Suprapubic skin (tissue), 4 donors: ENCODE data around the gene ZNF22. TPM values are rescaled to one million over a fixed set of nuclear protein-coding genes. Genes with fewer than 3 reads are reported as not detected.

Experiments used
- DNase-seq, 2 donors: peaks; one replicate each; pipeline ENCODE4 v3.0.0-alpha.2; 2019; ENCODE audit warnings: low spot score in 2 of 2
- H3K27ac ChIP-seq: fragments of 200-600 bp; sonication (generic); one replicate; pipeline ENCODE4 v1.5.1; 2019
- H3K27me3 ChIP-seq: fragments of 200-600 bp; sonication (generic); one replicate; pipeline ENCODE4 v1.5.1; 2019
- H3K36me3 ChIP-seq: fragments of 200-600 bp; sonication (generic); one replicate; pipeline ENCODE4 v1.5.1; 2019
- H3K4me1 ChIP-seq: fragments of 200-600 bp; sonication (generic); one replicate; pipeline ENCODE4 v1.5.1; 2019
- H3K4me3 ChIP-seq: fragments of 200-600 bp; sonication (generic); one replicate; pipeline ENCODE4 v1.5.1; 2019; ENCODE audit warnings: mild to moderate bottlenecking
- H3K9me3 ChIP-seq: fragments of 200-600 bp; sonication (generic); one replicate; pipeline ENCODE4 v1.5.1; 2019
- EP300 ChIP-seq: sonication (generic); formaldehyde crosslinking; IDR thresholded peaks from one replicate; pipeline ENCODE4 v1.6.1; 2017; ENCODE audit warnings: antibody characterized with exemption
- POLR2A ChIP-seq, 2 donors: fragments of 450-650 bp; IDR thresholded peaks; one replicate each; pipeline ENCODE4 v1.6.1; 2017; ENCODE audit warnings: antibody characterized with exemption in 2 of 2, mild to moderate bottlenecking in 2 of 2, moderate library complexity in 2 of 2
- POLR2AphosphoS5 ChIP-seq, 3 donors: sonication (generic); formaldehyde crosslinking; IDR thresholded peaks; one replicate each; pipeline ENCODE4 v1.6.1; 2017; ENCODE audit warnings: antibody characterized with exemption in 3 of 3
- WGBS: methylation state at CpG from one replicate; pipeline ENCODE4 v1.1.5; 2018; 5-methylcytosine and 5-hydroxymethylcytosine counted together
- total RNA-seq, 4 donors: library from RNA; depleted of rRNA; stranded (reverse); fragments of >200 nt; gene quantifications; one replicate each; pipeline ENCODE4 v1.1.0, GENCODE V29; 2016
- TF ChIP-seq, protein P1 (sequence below), 2 donors: fragments of 200-600 bp in 1 of 2; fragments of 450-650 bp in 1 of 2; sonication (generic) in 1 of 2; IDR thresholded peaks; one replicate each; pipeline ENCODE4 v1.5.1; 2016 to 2019; ENCODE audit warnings: antibody characterized with exemption in 2 of 2, mild to moderate bottlenecking in 1 of 2, moderate library complexity in 1 of 2

The ZNF22 gene
- total RNA-seq, 4 donors from 2014 or later, result 6.7 to 15.1 (median 8.5) TPM

DNA sequence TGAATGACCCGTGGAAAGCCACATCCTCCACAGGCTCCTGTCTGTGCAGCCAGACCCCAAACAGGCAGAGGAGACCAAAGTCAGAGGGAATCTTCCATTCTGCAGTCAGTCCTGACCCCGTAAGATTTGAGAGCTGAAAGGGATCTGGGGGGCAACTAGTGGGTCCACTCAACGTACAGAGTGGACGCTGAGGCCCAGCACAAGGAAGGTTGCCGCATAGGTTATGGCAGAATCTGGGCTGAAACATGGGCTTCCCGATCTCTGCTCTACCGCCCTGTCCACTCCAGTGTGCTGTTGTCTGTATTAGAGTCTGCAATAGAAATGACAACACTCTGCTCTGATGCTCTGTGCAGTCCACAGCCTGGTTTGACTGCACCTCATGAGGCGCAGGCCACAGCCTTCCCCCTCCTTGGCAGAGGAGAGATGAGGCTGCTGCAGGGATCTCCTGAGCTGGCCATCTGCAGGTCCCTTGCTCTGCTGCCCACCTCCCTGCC lies 7.9 kb upstream of the ZNF22 start:
- Histone ChIP-seq H3K27ac (no peak overlapping the region), H3K36me3 (peaks cover 22% of the 10 kb centered on the region), H3K4me1 (peaks cover 56% of the 10 kb centered on the region), H3K9me3 (no peaks in the 10 kb centered on the region), H3K27me3 (no peaks in the 10 kb centered on the region), H3K4me3 (no peak overlapping the region)
- TF ChIP-seq, protein P1, sequence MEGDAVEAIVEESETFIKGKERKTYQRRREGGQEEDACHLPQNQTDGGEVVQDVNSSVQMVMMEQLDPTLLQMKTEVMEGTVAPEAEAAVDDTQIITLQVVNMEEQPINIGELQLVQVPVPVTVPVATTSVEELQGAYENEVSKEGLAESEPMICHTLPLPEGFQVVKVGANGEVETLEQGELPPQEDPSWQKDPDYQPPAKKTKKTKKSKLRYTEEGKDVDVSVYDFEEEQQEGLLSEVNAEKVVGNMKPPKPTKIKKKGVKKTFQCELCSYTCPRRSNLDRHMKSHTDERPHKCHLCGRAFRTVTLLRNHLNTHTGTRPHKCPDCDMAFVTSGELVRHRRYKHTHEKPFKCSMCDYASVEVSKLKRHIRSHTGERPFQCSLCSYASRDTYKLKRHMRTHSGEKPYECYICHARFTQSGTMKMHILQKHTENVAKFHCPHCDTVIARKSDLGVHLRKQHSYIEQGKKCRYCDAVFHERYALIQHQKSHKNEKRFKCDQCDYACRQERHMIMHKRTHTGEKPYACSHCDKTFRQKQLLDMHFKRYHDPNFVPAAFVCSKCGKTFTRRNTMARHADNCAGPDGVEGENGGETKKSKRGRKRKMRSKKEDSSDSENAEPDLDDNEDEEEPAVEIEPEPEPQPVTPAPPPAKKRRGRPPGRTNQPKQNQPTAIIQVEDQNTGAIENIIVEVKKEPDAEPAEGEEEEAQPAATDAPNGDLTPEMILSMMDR (IDR thresholded peaks at IDR 0.05), result no peak
- TF ChIP-seq POLR2A (IDR thresholded peaks at IDR 0.05) (no peak), EP300 (no peak), POLR2AphosphoS5 (IDR thresholded peaks at IDR 0.05) (no peak)
- WGBS, result 94% methylated on average over 7 of the region's 8 CpGs
- no peak for DNase-seq

DNA sequence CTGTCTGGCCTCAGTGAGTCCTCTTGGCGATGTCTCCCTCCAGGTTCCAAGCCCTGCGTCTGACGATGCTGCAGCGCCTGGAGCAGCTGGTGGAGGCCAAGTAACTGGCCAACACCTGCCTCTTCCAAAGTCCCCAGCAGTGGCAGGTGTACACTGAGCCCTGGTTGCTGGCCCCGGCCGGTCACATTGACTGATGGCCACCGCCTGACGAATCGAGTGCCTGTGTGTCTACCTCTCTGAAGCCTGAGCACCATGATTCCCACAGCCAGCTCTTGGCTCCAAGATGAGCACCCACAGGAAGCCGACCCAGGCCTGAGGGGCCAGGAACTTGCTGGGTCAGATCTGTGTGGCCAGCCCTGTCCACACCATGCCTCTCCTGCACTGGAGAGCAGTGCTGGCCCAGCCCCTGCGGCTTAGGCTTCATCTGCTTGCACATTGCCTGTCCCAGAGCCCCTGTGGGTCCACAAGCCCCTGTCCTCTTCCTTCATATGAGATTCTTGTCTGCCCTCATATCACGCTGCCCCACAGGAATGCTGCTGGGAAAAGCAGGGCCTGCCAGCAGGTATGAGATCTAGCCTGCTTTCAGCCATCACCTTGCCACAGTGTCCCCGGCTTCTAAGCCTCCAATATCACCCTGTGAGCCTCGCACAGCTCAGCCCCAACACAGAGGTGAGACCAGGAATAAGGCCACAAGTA lies 7.3 kb upstream of the ZNF22 start:
- peak overlapping the region; percentile 11 for H3K27ac ChIP-seq
- no peaks in the 10 kb centered on the region for H3K9me3 ChIP-seq
- peak in 1 of 2 donors; percentile 64 for DNase-seq
- peaks cover 57% of the 10 kb centered on the region for H3K4me1 ChIP-seq
- H3K4me3 ChIP-seq, result no peak overlapping the region
- peaks cover 20% of the 10 kb centered on the region for H3K36me3 ChIP-seq
- no peaks in the 10 kb centered on the region for H3K27me3 ChIP-seq
- TF ChIP-seq, protein P1 (IDR thresholded peaks at IDR 0.05), result no peak
- TF ChIP-seq POLR2A (IDR thresholded peaks at IDR 0.05), result no peak
- TF ChIP-seq POLR2AphosphoS5 (IDR thresholded peaks at IDR 0.05), result no peak
- TF ChIP-seq EP300, result no peak
- 93% methylated on average over 8 of the region's 14 CpGs for WGBS

DNA sequence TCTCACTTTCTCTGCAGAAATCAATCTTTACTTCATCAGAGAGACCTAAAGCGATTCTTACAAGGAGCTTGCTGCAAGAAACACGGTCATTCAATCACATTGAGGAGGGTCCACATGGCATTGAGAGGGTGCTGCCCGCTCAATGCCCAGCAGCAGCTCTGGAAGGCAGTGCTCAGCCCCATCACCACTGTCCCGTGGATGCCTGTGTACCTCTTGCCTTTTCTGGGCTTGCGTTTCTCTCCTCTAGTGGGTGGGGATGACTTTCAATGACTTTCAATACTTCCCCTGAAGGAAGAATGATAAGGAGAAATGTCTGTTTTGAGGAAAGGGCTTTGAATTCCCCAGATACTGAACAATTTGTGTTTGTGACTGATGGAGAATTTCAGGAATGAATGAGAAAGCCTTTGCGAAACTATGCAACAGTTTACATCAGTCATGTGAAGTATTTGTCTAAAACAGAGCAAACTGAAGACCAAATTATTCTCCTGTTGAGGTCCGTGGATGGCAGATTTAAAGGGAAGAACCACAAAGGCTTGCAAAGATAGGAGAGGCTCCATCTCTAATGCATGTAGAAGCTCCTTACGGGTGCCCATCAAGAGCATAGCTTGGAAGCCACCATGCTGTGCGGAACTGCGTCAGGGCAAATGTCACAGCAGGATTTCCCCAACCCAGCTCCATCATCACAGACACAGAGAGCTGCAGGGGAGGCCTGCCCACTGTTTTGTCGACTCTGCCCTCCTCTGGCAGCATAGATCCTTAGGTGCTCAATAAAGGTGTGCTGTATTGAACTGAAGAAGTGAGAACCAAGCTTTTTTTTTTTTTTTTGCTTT lies 6.6 kb upstream of the ZNF22 start:
- DNase-seq, result no peak
- H3K27ac ChIP-seq, result peak overlapping the region; percentile 88
- H3K27me3 ChIP-seq, result no peaks in the 10 kb centered on the region
- H3K4me1 ChIP-seq, result peaks cover 58% of the 10 kb centered on the region
- no peaks in the 10 kb centered on the region for H3K9me3 ChIP-seq
- peaks cover 14% of the 10 kb centered on the region for H3K36me3 ChIP-seq
- TF ChIP-seq, protein P1 (IDR thresholded peaks at IDR 0.05), result no peak
- TF ChIP-seq POLR2A (IDR thresholded peaks at IDR 0.05), result no peak
- TF ChIP-seq EP300, result no peak
- no peak for TF ChIP-seq POLR2AphosphoS5 (IDR thresholded peaks at IDR 0.05)
- 82% methylated on average over 11 of the region's 11 CpGs for WGBS
- no peak overlapping the region for H3K4me3 ChIP-seq

- WGBS, result 49% methylated on average over 9 of the region's 9 CpGs
Measured at GRCh38 chr10:44994752-44995530, 5.8 kb upstream of the ZNF22 start.

More at GRCh38 chr10:44994752-44995530, 5.8 kb upstream of the ZNF22 start:
- no peak for DNase-seq
- no peak overlapping the region for H3K4me3 ChIP-seq
- H3K36me3 ChIP-seq, result peaks cover 7% of the 10 kb centered on the region
- no peaks in the 10 kb centered on the region for H3K27me3 ChIP-seq
- H3K9me3 ChIP-seq, result no peaks in the 10 kb centered on the region
- TF ChIP-seq, protein P1 (IDR thresholded peaks at IDR 0.05), result no peak
- TF ChIP-seq EP300 (no peak), POLR2A (IDR thresholded peaks at IDR 0.05) (no peak), POLR2AphosphoS5 (IDR thresholded peaks at IDR 0.05) (no peak)
- peaks cover 66% of the 10 kb centered on the region for H3K4me1 ChIP-seq
- peak overlapping the region; percentile 88 for H3K27ac ChIP-seq
